Stimulated activated CD4-positive, alpha-beta T cell treated with anti-CD3 and anti-CD28 coated beads, Interleukin-1b, Interleukin-23, amount 100 ng/mL, for 48 hours (primary cell): Measurements from ENCODE around the gene JMJD1C.
"Not testable (repeated sequence)": the region's sequence is repeated elsewhere in the genome, so short reads cannot be mapped to it uniquely, and the experiment has no call there.

Source experiments
- DNase-seq: peaks from one replicate; pipeline ENCODE4 v3.0.0-alpha.2; 2020

JMJD1C gene

GRCh38 chr10:63344269-63344668 is 121.5 kb downstream of the JMJD1C start:
- no peak for DNase-seq

GRCh38 chr10:63343476-63343875 is 122.3 kb downstream of the JMJD1C start:
- no peak for DNase-seq

- DNase-seq: not testable (repeated sequence)
Observed at GRCh38 chr10:63339640-63340039, 126.1 kb downstream of the JMJD1C start.

- DNase-seq: no peak
Observed at GRCh38 chr10:63337455-63338251, 128.1 kb downstream of the JMJD1C start.

- DNase-seq: no peak
Observed at GRCh38 chr10:63331586-63331985, 134.2 kb downstream of the JMJD1C start.

- no peak for DNase-seq
Observed at GRCh38 chr10:63324495-63324854, 141.3 kb downstream of the JMJD1C start.

GRCh38 chr10:63323701-63324494 is 141.9 kb downstream of the JMJD1C start:
- DNase-seq: no peak

GRCh38 chr10:63320683-63321082 is 145.1 kb downstream of the JMJD1C start:
- no peak for DNase-seq

- no peak for DNase-seq
Observed at GRCh38 chr10:63319231-63319630, 146.5 kb downstream of the JMJD1C start.

- no peak for DNase-seq
Observed at GRCh38 chr10:63318491-63318890, 147.3 kb downstream of the JMJD1C start.

GRCh38 chr10:63314020-63314419 is 151.8 kb downstream of the JMJD1C start:
- DNase-seq: no peak

GRCh38 chr10:63313066-63313717 is 152.6 kb downstream of the JMJD1C start:
- DNase-seq: no peak

- no peak for DNase-seq
Observed at GRCh38 chr10:63308628-63309027, 157.1 kb downstream of the JMJD1C start.

GRCh38 chr10:63304146-63304545 is 161.6 kb downstream of the JMJD1C start:
- DNase-seq: no peak

GRCh38 chr10:63300801-63301200 is 165.0 kb downstream of the JMJD1C start:
- DNase-seq: no peak

- no peak for DNase-seq
Observed at GRCh38 chr10:63297941-63298340, 167.8 kb downstream of the JMJD1C start.

GRCh38 chr10:63294781-63295180 is 171.0 kb downstream of the JMJD1C start:
- DNase-seq: no peak

GRCh38 chr10:63292847-63293246 is 172.9 kb downstream of the JMJD1C start:
- not testable (repeated sequence) for DNase-seq

- DNase-seq: no peak
Observed at GRCh38 chr10:63288170-63288569, 177.6 kb downstream of the JMJD1C start.

GRCh38 chr10:63286754-63287264 is 179.0 kb downstream of the JMJD1C start:
- no peak for DNase-seq

GRCh38 chr10:63286340-63286739 is 179.4 kb downstream of the JMJD1C start:
- no peak for DNase-seq

- not testable (repeated sequence) for DNase-seq
Observed at GRCh38 chr10:63283901-63284300, 181.9 kb downstream of the JMJD1C start.

GRCh38 chr10:63283093-63283492 is 182.7 kb downstream of the JMJD1C start:
- no peak for DNase-seq
